Measurements from ENCODE around the gene INSIG2.

Gene INSIG2

GRCh38 chr2:118131771-118132170, 43.5 kb downstream of the INSIG2 start:
- no peak for DNase-seq

GRCh38 chr2:118133916-118134315, 45.6 kb downstream of the INSIG2 start:
- no peak for DNase-seq

- DNase-seq = no peak
These were observed 46.4 kb downstream of the INSIG2 start for GRCh38 chr2:118134650-118135049.

- DNase-seq = no peak
These were observed 56.9 kb downstream of the INSIG2 start for GRCh38 chr2:118145207-118145606.

- no peak for DNase-seq
These were observed 57.5 kb downstream of the INSIG2 start for GRCh38 chr2:118145806-118146205.

GRCh38 chr2:118146315-118147283, 58.3 kb downstream of the INSIG2 start:
- DNase-seq = no peak

- DNase-seq = no peak
These were observed 59.9 kb downstream of the INSIG2 start for GRCh38 chr2:118148133-118148532.

- DNase-seq = peak; percentile 71
These were observed 60.5 kb downstream of the INSIG2 start for GRCh38 chr2:118148809-118149208.

GRCh38 chr2:118150294-118150693, 62.0 kb downstream of the INSIG2 start:
- DNase-seq = no peak

- no peak for DNase-seq
These were observed 63.6 kb downstream of the INSIG2 start for GRCh38 chr2:118151831-118152230.

- DNase-seq = no peak
These were observed 65.2 kb downstream of the INSIG2 start for GRCh38 chr2:118153433-118153832.

- DNase-seq = no peak
These were observed 65.9 kb downstream of the INSIG2 start for GRCh38 chr2:118154176-118154575.

Measured in eye (tissue), 1 donor.